Measurements from ENCODE around the gene ANO3. TPM values are rescaled to one million over a fixed set of nuclear protein-coding genes. Genes with fewer than 3 reads are reported as not detected.

Gene ANO3
- total and polyA plus RNA-seq, 2 of the 4 experiments (the other 2 are of a cell fraction) = 0.02 to 0.18 TPM

GRCh38 chr11:26550022-26550421 lies 218.1 kb downstream of the ANO3 start:
- Histone ChIP-seq H3K18ac (ENCODE audit: low read depth, low read length) (no peak overlapping the region), H2BK15ac (ENCODE audit: low read depth, low read length) (no peak overlapping the region), H3K4me1 (ENCODE audit: control insufficient read depth, insufficient read depth, low read length) (no peaks in the 10 kb centered on the region), H4K5ac (ENCODE audit: low read depth, low read length) (no peak overlapping the region), H4K91ac (ENCODE audit: insufficient read depth, low read depth, low read length) (no peak overlapping the region), H4K8ac (ENCODE audit: low read depth in 2 of 2, low read length in 2 of 2) (no peak overlapping the region), H3K9me1 (ENCODE audit: insufficient read depth, low read length) (no peaks in the 10 kb centered on the region), H3K27me3 (ENCODE audit: control insufficient read depth, insufficient read depth, low read length) (no peaks in the 10 kb centered on the region), H3K4me3 (ENCODE audit: insufficient read depth, low read depth, low read length) (no peak overlapping the region), H2BK120ac (ENCODE audit: low read depth, low read length) (no peak overlapping the region), H3K56ac (ENCODE audit: extremely low read depth, insufficient read depth, low read length) (no peak overlapping the region), H2AK5ac (ENCODE audit: low read depth, low read length) (no peak overlapping the region), H3K9me3 (ENCODE audit: control insufficient read depth, insufficient read depth, low read length) (no peaks in the 10 kb centered on the region), H3K9ac (ENCODE audit: low read depth, low read length) (no peak overlapping the region), H3K79me1 (ENCODE audit: low read depth in 1 of 2, low read length in 2 of 2) (no peaks in the 10 kb centered on the region), H2AK9ac (replicated peaks; ENCODE audit: low read depth, low read length, poor library complexity) (no peak overlapping the region), H3K4ac (ENCODE audit: low read depth, low read length) (no peak overlapping the region), H3K36me3 (ENCODE audit: control insufficient read depth, insufficient read depth, low read length) (no peaks in the 10 kb centered on the region), H3K14ac (replicated peaks; ENCODE audit: low read depth, low read length) (no peak overlapping the region), H3K27ac (ENCODE audit: insufficient read depth, low read length) (no peak overlapping the region), H2BK5ac (ENCODE audit: low read depth, low read length, poor library complexity, severe bottlenecking) (no peak overlapping the region), H4K20me1 (ENCODE audit: insufficient read depth, low read length) (no peaks in the 10 kb centered on the region), H3K4me2 (ENCODE audit: low read depth, low read length) (no peak overlapping the region), H2AFZ (replicated peaks; ENCODE audit: low read length, poor library complexity) (no peak overlapping the region), H2BK20ac (ENCODE audit: low read depth, low read length) (no peak overlapping the region), H3K23ac (ENCODE audit: low read depth, low read length) (no peak overlapping the region)
- DNase-seq = no peak
- no CpG with 5 or more reads among the region's 1 CpG for WGBS, 2 experiments (ENCODE audit: extremely low coverage in 2 of 2, insufficient read length in 1 of 2)
- BruUV-seq (replicated peaks) = no TSS peak
- in situ Hi-C loops (cut with MboI; ENCODE audit: low sequenced_read_pairs) (no loop called here), intact Hi-C loops (cut with micrococcal nuclease) (no loop called here), dilution Hi-C loops (cut with HindIII; ENCODE audit: low sequenced_read_pairs, unreplicated experiment) (no loop called here)
- POLR2A ChIA-PET (ENCODE audit: unreplicated experiment) = no interaction called here
- CTCF ChIA-PET = no interaction called here
- ATAC-seq (ENCODE audit: low read depth) = no peak
- TF ChIP-seq RCOR1 (IDR thresholded peaks at IDR 0.05; ENCODE audit: insufficient replicate concordance, low read length) (no peak), FOS (IDR thresholded peaks at IDR 0.05; ENCODE audit: low read depth, low read length) (no peak), ELK1 (IDR thresholded peaks at IDR 0.05; ENCODE audit: borderline replicate concordance, low read depth, low read length) (no peak), MXI1 (IDR thresholded peaks at IDR 0.05; ENCODE audit: borderline replicate concordance, low read depth, low read length) (no peak), BHLHE40 (IDR thresholded peaks at IDR 0.05; ENCODE audit: low read depth, low read length) (no peak), MAZ (IDR thresholded peaks at IDR 0.05; ENCODE audit: borderline replicate concordance, low read depth, low read length) (no peak), NFE2L2 (IDR thresholded peaks at IDR 0.05; ENCODE audit: low read depth, low read length) (no peak), CEBPB (IDR thresholded peaks at IDR 0.05; ENCODE audit: low read depth, low read length) (no peak), MAFK (IDR thresholded peaks at IDR 0.05; ENCODE audit: low read depth, low read length) (no peak), CTCF (conservative IDR thresholded peaks at IDR 0.05; ENCODE audit: low read depth, low read length) (no peak), SMC3 (IDR thresholded peaks at IDR 0.05; ENCODE audit: low read depth, low read length) (no peak), CHD1 (IDR thresholded peaks at IDR 0.05; ENCODE audit: low read depth, low read length) (no peak), RAD21 (IDR thresholded peaks at IDR 0.05; ENCODE audit: low read length) (no peak), RFX5 (IDR thresholded peaks at IDR 0.05; ENCODE audit: low read depth, low read length) (no peak), USF2 (IDR thresholded peaks at IDR 0.05; ENCODE audit: low read depth, low read length) (no peak), POLR2A (IDR thresholded peaks at IDR 0.05; ENCODE audit: low read depth, low read length) (no peak)
